H54 (cell line): ENCODE results near the gene COQ4.
"Not testable (repeated sequence)": the region's sequence is repeated elsewhere in the genome, so short reads cannot be mapped to it uniquely, and the experiment has no call there.

Source experiments
- DNase-seq: peaks from one replicate; pipeline ENCODE4 v3.0.0; 2011; ENCODE audit warnings: low spot score, mixed read lengths; ENCODE audit not compliant: insufficient read length
- FAIRE-seq: peaks from 3 replicates; lab custom pipeline; 2011; peaks lifted over from hg19 to GRCh38; lab: Jason Lieb, UNC
- POLR2A ChIP-seq: IDR thresholded peaks from 2 replicates; pipeline ENCODE4 v1.6.1; 2011; ENCODE audit warnings: low read depth, mild to moderate bottlenecking, low read length

Gene COQ4

DNA sequence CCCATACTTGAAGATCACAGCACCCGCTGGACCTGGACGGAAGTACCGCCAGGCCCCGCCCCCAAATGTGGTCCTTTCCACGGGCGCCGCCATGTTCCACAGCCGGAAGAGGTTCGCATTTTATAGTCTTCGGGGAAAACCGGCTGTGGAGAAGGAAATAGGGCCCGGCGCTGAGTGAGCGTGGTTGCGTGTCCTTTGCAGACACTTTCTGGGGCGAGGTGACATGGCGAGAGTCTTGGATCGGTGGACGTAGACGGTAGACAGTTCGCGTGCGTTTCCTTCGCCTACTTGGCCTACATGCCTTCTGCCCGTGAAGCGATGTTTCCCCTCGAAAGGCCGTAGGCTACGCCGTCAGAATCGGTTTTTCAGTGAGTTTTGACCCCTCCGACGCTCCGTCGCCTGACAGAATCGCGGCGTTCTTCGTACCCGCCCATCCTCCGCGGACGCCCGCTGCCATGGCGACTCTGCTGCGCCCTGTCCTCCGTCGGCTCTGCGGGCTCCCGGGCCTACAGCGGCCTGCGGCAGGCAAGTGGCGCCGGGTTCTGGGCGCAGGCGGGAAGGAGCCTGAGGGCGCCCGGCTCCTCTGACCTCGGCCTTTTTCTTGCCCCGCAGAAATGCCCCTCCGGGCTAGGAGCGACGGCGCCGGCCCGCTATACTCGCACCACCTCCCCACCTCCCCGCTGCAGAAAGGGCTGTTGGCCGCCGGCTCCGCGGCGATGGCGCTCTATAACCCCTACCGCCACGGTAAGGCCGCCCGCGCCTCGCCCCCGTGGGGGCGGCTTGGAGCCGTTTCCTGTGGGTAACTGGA lies at the start of gene COQ4, which contains the start of gene TRUB2:
Gene COQ4 (plus strand): TSS at position 436 of the 808 bp plus-strand sequence. CDS start 20 bp downstream, at position 456.
Gene TRUB2 (minus strand): TSS at position 44 of the 808 bp plus-strand sequence. CDS start 39 bp downstream, at position 5.
- TF ChIP-seq POLR2A = peak; percentile 64
- FAIRE-seq (no peak), DNase-seq (peak; percentile 92)

DNA sequence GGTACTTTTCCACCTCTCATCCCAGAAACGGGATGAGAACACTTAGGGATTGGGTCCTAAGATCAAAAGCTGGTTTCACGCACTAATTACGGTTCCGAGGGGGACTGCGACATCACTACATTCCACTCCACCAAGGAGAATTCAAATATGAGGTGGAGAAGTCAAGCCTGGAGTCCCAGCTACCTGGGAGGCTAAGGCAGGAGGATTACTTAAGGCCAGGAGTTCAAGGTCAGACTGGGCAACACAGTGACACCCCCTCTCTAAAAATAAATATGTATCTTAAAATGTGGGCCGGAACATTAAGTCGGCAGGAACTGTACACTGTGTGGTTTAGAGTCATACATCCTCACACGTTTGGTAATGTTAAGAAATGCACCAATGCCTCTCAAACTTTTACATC lies 48.4 kb upstream of the COQ4 start:
- DNase-seq (no peak), FAIRE-seq (no peak)
- no peak for TF ChIP-seq POLR2A

DNA sequence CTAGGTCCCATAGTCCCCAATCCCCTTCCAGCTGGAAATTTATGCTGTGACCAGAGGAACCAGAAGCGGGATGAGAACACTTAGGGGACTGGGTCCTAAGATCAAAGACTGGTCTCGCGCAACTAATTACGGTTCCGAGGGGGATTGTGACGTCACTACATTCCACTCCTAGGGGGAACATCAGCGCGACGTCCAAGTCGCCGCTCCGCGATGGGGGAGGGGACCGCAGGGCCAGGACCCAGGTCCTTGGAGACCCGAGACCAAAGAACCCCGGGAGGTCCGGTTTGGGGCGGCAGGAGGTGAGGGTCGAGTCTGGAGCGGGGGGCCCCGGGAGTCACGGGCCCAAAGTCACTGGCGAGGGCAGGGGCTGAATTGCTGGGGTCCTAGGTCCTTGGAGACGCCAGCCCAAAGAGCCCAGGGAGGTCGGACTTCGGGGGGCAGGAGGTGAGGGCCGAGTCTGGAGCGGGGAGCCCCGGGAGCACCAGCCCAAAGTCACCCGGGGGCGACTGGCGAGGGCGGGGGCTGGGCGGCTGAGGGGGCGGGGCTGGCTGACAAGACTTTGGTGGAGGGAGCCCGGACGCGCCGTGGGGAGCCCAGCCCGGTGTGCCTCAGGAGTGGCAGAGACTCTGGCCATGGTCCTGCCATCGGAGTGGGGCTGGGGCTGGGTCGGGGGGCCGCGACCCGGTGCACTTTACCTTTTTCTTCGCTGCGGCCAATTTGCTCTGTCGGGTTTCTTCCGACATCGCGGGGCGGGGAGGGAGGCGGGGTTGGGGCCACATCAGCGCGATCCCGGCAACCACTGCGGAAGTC lies 47.2 kb upstream of the COQ4 start, which contains the start of gene GOLGA2:
Gene GOLGA2 (minus strand): TSS at position 810 of the 810 bp plus-strand sequence. CDS start 31 bp downstream, at position 779.
- peak; percentile 40 for TF ChIP-seq POLR2A
- DNase-seq (peak; percentile 92), FAIRE-seq (no peak)

DNA sequence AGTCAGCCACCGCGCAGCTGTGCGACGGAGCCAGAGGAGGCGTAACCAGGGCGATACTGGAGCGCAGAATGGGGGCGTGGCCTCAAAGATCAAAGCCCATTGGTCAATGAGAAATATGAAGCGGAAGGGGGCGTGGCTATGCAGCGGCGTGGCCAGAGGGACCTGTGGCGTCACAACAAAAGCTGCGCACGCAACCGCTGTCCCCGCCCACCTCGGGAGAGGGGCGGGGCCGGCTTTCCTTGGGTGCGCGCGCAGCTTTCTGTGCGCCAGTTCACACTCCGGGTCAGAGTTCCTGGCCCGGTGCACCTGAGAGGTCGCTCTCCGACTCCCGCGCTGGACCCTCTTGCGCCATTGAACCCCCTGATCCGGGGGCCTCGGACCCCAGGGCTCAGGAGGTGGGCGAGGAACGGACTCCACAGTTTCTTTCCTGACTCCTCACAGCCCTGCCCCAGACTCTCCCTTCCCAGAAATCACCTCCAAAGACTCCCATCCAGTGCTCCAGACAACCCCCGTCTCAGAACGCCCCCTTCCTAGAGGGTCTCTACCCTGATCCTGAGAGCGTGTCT lies 46.5 kb upstream of the COQ4 start, which contains the start of gene SWI5:
Gene SWI5 (plus strand): TSS at position 269 of the 566 bp plus-strand sequence.
- DNase-seq (peak; percentile 100), FAIRE-seq (peak; percentile 89)
- peak; percentile 97 for TF ChIP-seq POLR2A

DNA sequence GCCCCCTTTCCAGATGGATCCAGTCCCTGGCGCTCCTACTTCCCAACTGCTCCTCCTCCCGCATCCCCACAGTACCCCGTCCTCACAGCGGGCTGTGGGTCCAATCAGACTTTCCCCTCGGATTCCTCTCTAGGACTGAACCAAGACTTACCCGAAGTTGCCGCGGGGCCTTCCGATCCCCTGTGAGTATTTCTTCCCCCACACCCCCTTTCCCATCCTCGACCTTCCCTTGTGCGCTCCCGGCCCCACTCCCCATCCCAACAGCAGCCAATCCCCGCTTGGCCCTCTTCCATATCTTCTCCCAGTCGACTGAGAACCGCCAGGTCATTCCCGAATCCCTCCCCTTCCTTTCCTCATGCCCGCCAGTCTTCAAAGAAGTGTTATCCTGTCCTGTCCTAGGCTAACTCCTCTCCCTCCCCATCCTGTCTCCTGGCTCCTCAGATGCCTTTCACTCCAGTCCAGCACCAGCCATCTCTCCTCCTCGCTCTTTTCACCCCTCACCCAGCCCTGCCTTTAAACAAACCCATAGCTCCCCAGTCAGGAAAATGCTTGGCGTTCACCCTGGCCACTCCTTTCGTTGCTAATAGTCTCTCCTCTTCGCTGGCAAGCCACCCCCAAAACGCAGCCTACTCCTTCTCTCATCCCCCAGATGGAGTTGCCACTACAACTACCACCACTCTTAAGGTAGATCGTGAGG lies 45.9 kb upstream of the COQ4 start:
- no peak for FAIRE-seq
- peak; percentile 4; the same call in 1 of the 2 replicates for TF ChIP-seq POLR2A
- peak; percentile 90 for DNase-seq

DNA sequence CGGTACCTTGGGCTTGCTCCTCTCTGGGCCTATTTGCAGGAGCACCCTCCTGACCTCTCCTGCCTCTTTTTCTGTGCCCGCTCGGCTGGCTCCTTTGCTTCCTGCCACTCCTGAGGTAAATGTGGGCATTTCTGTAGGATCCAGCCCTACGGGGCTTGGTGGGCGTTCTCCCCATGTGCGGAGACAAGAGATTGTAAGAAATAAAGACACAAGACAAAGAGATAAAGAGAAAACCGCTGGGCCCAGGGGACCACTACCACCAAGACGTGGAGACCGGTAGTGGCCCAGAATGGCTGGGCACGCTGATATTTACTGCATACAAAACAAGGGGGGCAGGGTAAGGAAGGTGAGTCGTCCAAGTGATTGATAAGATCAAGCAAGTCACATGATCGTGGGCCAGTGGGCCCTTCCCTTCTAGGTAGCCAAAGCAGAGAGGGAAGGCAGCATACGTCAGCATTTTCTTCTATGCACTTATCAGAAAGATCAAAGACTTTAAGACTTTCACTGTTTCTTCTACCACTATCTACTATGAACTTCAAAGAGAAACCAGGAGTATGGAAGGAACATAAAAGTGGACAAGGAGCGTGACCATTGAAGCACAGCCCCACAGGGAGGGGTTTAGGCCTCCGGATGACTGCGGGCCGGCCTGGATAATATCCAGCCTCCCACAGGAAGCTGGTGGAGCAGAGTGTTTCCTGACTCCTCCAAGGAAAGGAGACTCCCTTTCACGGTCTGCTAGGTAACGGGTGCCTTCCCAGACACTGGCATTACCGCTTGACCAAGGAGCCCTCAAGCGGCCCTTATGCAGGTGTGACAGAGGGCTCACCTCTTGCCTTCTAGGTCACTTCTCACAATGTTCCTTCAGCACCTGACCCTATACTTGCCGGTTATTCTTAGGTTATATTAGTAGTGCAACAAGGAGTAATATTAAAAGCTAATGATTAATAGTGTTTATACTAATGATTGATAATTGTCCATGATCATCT lies 43.3 kb upstream of the COQ4 start:
- not testable (repeated sequence) for FAIRE-seq, DNase-seq

DNA sequence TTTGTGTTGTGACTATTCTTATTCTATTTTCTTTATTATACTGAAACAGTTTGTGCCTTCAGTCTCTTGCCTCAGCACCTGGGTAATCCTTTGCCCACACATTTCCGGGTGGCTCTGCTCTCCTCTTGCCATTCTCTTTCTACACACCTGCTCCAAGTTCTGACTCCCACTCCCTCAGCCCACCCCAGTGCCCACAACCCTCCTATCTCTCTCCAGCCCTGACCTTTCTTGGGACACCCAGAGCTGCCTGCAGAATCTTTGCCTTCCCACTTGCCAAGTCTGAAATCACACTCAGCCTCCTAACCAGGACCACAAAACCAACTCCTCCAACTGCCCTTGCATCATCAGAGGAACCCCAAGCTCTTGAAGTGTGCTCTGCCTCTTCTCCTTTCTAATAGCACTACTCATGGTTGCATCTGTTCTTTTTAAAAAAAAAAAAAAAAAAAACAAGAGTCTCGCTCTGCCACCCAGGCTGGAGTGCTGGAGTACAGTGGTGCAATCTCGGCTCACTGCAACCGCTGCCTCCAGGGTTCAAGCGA lies 42.5 kb upstream of the COQ4 start:
- DNase-seq = no peak
- no peak for FAIRE-seq
- no peak for TF ChIP-seq POLR2A

DNA sequence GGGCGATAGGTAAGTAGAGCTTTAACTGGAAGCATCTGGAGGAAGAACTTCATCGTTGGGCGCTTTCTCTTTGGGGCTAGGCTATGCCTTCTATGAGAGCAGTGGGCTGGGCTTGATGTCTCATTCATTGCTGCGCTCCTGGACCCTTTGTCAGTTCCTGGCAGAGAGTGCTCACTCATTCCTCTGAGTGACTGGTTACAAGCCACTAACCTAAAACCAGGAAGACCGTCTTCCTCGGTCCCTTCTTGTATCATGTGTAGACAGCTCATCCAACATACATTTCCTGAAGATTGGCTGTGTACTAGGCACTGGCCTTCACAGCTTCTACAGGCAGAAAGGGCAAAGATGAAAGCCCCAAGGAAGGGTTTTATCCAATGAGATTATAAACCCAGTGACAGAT lies 40.1 kb upstream of the COQ4 start:
- no peak for TF ChIP-seq POLR2A
- no peak for DNase-seq

DNA sequence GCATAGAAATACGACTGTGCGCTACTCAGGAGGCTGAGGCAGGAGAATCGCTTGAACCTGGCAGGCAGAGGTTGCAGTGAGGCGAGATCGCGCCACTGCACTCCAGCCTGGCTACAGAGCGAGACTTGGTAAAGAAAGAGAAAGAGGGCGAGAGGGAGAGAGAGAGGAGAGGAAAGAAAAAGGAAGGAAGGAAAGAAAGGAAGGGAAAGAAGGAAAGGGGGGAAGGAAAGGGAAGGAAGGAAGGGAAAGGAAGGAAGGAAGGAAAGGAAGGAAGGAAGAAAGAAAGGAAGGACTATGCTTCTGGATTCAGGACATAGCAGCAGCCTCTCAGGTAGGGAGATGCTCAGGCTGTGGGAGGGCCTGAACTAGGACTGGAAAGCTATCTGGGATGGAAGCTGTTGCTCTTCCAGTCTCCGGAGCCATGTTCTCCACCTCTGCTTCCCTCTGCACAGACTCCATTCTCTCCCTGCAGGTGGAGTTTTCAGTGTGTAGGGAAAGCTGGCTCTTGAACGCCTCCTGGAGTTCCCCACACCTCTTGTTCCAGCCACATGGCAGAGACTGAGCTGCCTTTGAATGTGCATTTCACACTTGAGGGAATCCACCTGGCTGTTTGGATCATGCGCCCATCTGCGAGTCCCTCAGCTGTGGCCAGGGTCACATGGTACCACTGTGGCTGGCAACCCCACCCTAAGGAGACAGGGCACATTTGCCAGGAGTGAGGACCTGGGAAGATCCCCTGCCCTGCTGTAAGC lies 37.4 kb upstream of the COQ4 start:
- DNase-seq (no peak), FAIRE-seq (no peak)

More for the DNA sequence above, 40.1 kb upstream of the COQ4 start:
- no peak for FAIRE-seq

DNA sequence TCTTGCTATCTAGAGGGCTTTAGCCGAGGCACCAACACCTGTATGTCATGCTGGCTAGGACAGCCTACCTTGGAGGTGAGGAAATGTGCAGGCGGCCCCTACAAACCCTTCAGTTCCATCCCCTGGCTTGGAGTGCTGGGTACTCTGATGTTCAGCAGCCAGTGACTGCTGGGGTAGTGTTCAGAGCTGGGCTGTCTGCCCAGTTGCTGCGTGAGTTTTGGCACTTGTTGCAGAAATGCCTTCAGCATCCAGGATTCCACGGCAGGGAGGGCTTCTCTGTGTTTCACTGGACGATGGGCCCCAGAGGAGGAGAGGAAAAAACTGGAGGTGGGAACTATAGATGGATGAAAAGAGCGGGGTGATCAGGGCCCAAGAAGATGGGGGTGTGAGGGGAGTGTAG lies 36.2 kb upstream of the COQ4 start:
- FAIRE-seq = no peak
- no peak for DNase-seq
- TF ChIP-seq POLR2A = no peak

More for the DNA sequence above, 37.4 kb upstream of the COQ4 start:
- TF ChIP-seq POLR2A = no peak
